ENCODE results near the gene TREML1. TPM values are rescaled to one million over a fixed set of nuclear protein-coding genes. Genes with fewer than 3 reads are reported as not detected.

Gene TREML1
- total RNA-seq, 4 donors from 2014 or later, result 8.2 TPM; not detected in 3

- Histone ChIP-seq H3K36me3 (no peaks in the 10 kb centered on the region), H3K4me1 (no peaks in the 10 kb centered on the region), H3K9me3 (no peaks in the 10 kb centered on the region), H3K4me3 (no peak overlapping the region), H3K27ac (no peak overlapping the region), H3K27me3 (no peaks in the 10 kb centered on the region)
- intact Hi-C loops (cut with DNase I; ENCODE audit: low total_unique reads), result no loop called here
- no peak for DNase-seq
- TF ChIP-seq POLR2A (IDR thresholded peaks at IDR 0.05), result no peak
- TF ChIP-seq CTCF (IDR thresholded peaks at IDR 0.05), result no peak
These were observed 23.5 kb upstream of the TREML1 start for GRCh38 chr6:41177695-41178094.

DNA sequence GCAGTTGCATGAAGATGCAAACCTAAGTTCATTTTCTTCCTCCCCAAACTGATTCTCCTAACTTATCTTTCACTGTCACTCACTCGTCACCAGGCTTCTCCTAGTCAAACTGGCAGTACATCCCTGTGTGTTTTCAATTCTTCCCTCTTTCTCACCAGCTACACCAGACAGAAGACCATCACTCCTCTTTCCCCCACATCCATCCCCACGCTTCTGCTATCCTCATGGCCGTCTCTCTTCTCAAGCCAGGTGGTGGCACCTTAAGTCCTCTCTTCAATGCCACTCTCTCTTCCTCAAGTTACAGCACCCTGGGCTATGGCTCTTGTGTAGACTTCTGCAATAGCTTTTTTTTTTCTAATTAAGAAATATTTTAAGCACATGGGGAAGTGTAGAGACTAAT lies 23.1 kb upstream of the TREML1 start:
- no peaks in the 10 kb centered on the region for H3K36me3 ChIP-seq
- TF ChIP-seq POLR2A (IDR thresholded peaks at IDR 0.05) (no peak), CTCF (IDR thresholded peaks at IDR 0.05) (no peak)
- no peaks in the 10 kb centered on the region for H3K27me3 ChIP-seq

DNA sequence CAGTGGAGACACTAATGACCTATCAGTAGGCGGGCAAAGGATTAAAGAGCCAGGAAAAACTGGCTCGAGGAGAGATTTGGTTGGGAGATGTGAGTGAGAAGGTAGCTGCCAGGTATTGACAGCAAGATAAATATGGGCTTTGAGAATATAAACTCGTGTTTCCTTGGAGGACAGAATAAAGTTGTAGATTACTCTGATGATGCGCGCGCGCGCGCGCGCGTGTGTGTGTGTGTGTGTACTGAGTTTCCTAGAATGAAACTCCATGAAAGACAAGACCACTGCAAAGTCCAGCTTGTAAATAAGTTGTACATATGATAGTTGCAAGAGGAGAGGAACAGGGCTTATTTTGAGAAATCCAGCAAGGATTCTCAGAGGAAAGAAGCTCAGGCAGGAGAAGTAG lies 22.0 kb upstream of the TREML1 start:
- no peak overlapping the region for H3K27ac ChIP-seq
- DNase-seq, result no peak
- H3K36me3 ChIP-seq, result no peaks in the 10 kb centered on the region
- no peaks in the 10 kb centered on the region for H3K4me1 ChIP-seq
- intact Hi-C loops (cut with DNase I; ENCODE audit: low total_unique reads), result no loop called here
- H3K9me3 ChIP-seq, result no peaks in the 10 kb centered on the region
- H3K27me3 ChIP-seq, result no peaks in the 10 kb centered on the region
- TF ChIP-seq POLR2A (IDR thresholded peaks at IDR 0.05) (no peak), CTCF (IDR thresholded peaks at IDR 0.05) (no peak)
- no peak overlapping the region for H3K4me3 ChIP-seq

More for the DNA sequence above, 23.1 kb upstream of the TREML1 start:
- H3K4me1 ChIP-seq, result no peaks in the 10 kb centered on the region
- no peak for DNase-seq
- H3K9me3 ChIP-seq, result no peaks in the 10 kb centered on the region
- H3K27ac ChIP-seq, result no peak overlapping the region
- intact Hi-C loops (cut with DNase I; ENCODE audit: low total_unique reads), result no loop called here
- no peak overlapping the region for H3K4me3 ChIP-seq

DNA sequence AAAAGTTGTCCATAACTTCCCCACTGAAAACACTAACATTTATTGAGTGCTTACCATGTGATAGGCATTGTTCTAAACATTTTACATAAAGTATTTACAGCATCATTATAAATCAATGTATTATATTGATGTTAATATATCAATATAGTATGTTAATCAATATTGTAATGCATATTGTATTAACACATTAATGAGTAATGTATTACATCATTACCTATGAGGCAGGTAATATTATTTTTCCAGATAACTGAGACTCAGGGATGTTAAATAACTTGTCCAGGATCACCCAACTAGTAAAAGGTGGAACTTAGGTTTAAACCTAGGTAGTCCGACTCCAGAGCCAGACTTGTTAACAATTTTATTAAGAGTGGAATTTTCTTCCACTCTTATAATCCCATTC lies 20.9 kb upstream of the TREML1 start:
- TF ChIP-seq POLR2A (IDR thresholded peaks at IDR 0.05) (no peak), CTCF (IDR thresholded peaks at IDR 0.05) (no peak)
- intact Hi-C loops (cut with DNase I; ENCODE audit: low total_unique reads), result no loop called here
- H3K4me1 ChIP-seq, result no peaks in the 10 kb centered on the region

DNA sequence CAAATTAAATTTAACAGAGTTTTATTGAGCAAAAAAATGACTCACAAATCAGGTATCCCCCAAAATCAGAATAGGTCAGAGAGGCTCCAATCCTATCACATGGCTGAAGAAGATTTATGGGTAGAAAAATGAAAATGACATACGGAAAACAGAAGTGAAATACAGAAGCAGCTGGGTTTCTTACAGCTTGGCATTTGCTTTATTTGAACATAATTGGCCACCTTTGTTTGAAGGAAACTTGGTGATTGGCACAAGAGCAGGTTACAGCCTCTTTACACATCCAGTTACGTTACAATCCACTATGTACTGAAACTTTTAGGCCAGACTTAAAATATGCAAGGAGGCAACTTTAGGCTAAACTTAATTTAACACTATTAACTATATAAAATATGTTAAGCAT lies 20.5 kb upstream of the TREML1 start:
- intact Hi-C loops (cut with DNase I; ENCODE audit: low total_unique reads), result no loop called here
- no peak for DNase-seq
- Histone ChIP-seq H3K36me3 (no peaks in the 10 kb centered on the region), H3K27me3 (no peaks in the 10 kb centered on the region), H3K9me3 (no peaks in the 10 kb centered on the region), H3K27ac (no peak overlapping the region), H3K4me3 (no peak overlapping the region), H3K4me1 (no peaks in the 10 kb centered on the region)
- TF ChIP-seq POLR2A (IDR thresholded peaks at IDR 0.05) (no peak), CTCF (IDR thresholded peaks at IDR 0.05) (no peak)

More for the DNA sequence above, 20.9 kb upstream of the TREML1 start:
- no peak overlapping the region for H3K4me3 ChIP-seq
- H3K36me3 ChIP-seq, result no peaks in the 10 kb centered on the region
- no peak for DNase-seq
- H3K27ac ChIP-seq, result no peak overlapping the region
- H3K27me3 ChIP-seq, result no peaks in the 10 kb centered on the region
- no peaks in the 10 kb centered on the region for H3K9me3 ChIP-seq

Data from uterus (tissue), 4 donors.